ENCODE results near the gene SAMD10. TPM values are rescaled to one million over a fixed set of nuclear protein-coding genes. Genes with fewer than 3 reads are reported as not detected.

SAMD10 gene
- total RNA-seq, 4 donors from 2014 or later = 5.1 to 15.9 (median 6.8) TPM

GRCh38 chr20:64024141-64024990 lies 44.9 kb upstream of the SAMD10 start:
- H3K9me3 ChIP-seq = no peaks in the 10 kb centered on the region
- DNase-seq = no peak
- H3K4me1 ChIP-seq = no peaks in the 10 kb centered on the region
- no peak overlapping the region for H3K27ac ChIP-seq
- H3K36me3 ChIP-seq = peaks cover 38 to 100% (median 64%) of the 10 kb centered on the region in 3 donors
- H3K27me3 ChIP-seq = no peaks in the 10 kb centered on the region
- intact Hi-C loops (cut with DNase I) = no loop called here
- WGBS, 2 donors = 93 to 95% methylated on average over 6 to 15 of the region's 17 CpGs
- no peak overlapping the region for H3K4me3 ChIP-seq
- TF ChIP-seq CTCF (IDR thresholded peaks at IDR 0.05) (no peak), POLR2A (IDR thresholded peaks at IDR 0.05) (no peak)

GRCh38 chr20:64023361-64024140 lies 44.1 kb upstream of the SAMD10 start:
- WGBS, 2 donors = 89 to 92% methylated on average over 12 to 13 of the region's 15 CpGs
- no peaks in the 10 kb centered on the region for H3K27me3 ChIP-seq
- H3K4me1 ChIP-seq = no peaks in the 10 kb centered on the region
- no peak for TF ChIP-seq POLR2A (IDR thresholded peaks at IDR 0.05)
- TF ChIP-seq CTCF (IDR thresholded peaks at IDR 0.05) = no peak
- intact Hi-C loops (cut with DNase I) = no loop called here
- no peak overlapping the region for H3K27ac ChIP-seq
- H3K9me3 ChIP-seq = no peaks in the 10 kb centered on the region
- no peak for DNase-seq
- peaks cover 36 to 100% (median 62%) of the 10 kb centered on the region in 3 donors for H3K36me3 ChIP-seq
- no peak overlapping the region for H3K4me3 ChIP-seq

GRCh38 chr20:64022671-64023360 lies 43.4 kb upstream of the SAMD10 start:
- Histone ChIP-seq H3K9me3 (no peaks in the 10 kb centered on the region), H3K36me3 (peaks cover 32 to 100% (median 62%) of the 10 kb centered on the region in 3 donors), H3K4me3 (no peak overlapping the region), H3K27ac (no peak overlapping the region), H3K4me1 (no peaks in the 10 kb centered on the region), H3K27me3 (no peaks in the 10 kb centered on the region)
- TF ChIP-seq CTCF (IDR thresholded peaks at IDR 0.05) = no peak
- no peak for DNase-seq
- WGBS, 2 donors = 90 to 95% methylated on average over 5 to 17 of the region's 17 CpGs
- intact Hi-C loops (cut with DNase I) = no loop called here

GRCh38 chr20:64021124-64021975 lies 41.9 kb upstream of the SAMD10 start:
- no peak for TF ChIP-seq POLR2A (IDR thresholded peaks at IDR 0.05)
- no peak for TF ChIP-seq CTCF (IDR thresholded peaks at IDR 0.05)
- Histone ChIP-seq H3K27ac (no peak overlapping the region), H3K4me1 (no peaks in the 10 kb centered on the region), H3K4me3 (no peak overlapping the region), H3K9me3 (no peaks in the 10 kb centered on the region), H3K27me3 (no peaks in the 10 kb centered on the region), H3K36me3 (peaks cover 24 to 100% (median 60%) of the 10 kb centered on the region in 3 donors)
- DNase-seq = no peak
- intact Hi-C loops (cut with DNase I) = no loop called here
- 81 to 93% methylated on average over 18 to 28 of the region's 36 CpGs for WGBS, 2 donors

Measured in esophagus squamous epithelium (tissue), 5 donors.